Cerebellar nuclear complex (tissue), 1 donor: ENCODE data around the gene VEPH1.

ENCODE experiments used
- DNase-seq, 2 experiments: peaks; one replicate each; lab custom pipeline; 2025; lab: John Stamatoyannopoulos, UW

Gene VEPH1

DNA sequence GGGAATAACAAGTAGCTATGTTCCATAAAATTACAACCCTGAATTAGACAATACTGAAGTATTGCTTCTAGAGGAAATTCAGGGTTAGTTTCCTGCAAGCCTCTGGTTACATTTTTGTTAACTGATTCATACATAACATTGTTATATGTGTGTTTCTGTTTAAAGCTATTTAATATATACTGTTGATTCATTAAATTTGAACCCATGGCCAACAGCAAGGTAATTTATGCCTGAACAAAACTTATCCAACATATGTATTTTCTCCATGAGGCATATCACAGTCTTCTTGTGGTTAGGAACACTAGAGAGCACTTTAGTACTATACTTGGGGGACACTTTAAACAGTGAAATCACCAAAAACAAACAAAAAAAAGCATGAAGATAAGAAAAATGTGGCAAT, 114.2 kb downstream of the VEPH1 start:
- no peak for DNase-seq

DNA sequence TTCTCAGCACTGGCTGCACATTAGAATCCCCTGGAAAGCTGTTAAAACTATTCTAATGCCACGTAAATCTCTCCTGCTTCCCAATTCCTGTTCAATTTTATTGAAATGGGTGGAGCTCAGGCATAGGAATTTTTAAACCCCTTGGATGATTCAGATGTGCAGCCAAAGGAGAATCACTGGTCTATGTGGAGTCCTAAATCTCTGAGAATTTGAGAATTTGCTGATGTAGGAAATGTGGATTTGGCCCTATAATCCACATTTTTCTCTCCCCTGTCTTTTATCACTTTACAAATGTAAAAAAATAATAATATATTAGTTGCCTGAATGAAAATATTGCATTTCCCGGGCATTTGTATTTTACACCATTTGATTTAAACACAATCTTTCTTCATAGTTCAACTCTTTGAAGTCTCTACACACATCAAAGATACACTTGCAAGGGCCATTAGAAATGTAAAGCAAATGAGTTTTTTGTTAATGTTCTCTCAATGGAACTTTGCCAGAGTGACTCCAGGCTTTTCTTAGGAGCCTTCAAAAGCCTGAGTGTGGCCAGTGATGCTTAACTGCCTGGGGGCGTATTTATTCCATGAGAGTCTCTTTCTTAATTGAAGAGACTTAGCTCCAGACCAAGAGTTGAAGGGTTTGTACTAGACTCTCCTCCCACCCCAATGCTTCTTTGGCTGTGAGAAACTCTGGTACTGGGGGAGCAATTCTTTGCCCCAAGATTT, 115.3 kb downstream of the VEPH1 start:
- no peak for DNase-seq

DNA sequence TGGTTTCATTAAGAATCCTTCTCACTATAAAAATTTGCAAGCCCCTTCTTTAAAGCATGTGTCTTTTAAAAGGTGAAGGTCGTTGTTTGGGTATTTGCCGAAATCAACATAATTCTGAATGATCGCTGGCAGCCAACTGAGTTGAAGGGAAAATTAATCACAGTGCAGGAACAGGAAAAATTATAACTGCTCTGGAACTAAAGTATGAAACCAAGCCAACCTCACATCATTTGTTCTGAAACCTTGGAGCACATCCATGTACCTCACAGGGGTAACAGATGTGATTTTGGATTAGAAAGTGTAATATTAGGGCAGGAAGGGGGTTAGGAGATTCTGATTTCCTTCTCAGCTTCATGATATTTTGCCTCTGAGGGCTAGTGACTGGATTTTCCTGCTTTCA, 118.7 kb downstream of the VEPH1 start:
- DNase-seq, result no peak

DNA sequence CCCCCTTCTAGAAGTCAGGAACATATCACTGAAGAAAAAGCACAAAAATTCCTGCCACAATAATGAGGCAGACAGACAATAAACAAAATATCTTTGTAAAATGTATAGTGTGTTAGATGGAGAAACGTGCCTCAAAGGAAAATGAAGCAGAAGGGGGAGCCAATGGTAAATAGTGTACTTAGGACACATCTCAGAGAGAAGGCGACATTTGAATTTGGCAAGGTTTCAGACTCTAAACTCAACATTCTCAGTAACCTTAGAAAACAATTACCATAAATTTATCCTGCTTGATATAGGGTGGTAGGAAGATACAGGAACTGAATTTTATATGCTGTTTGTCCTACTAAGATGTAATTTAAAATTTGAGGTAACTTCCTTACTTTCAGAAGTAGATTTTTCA, 119.2 kb downstream of the VEPH1 start:
- DNase-seq, result no peak

DNA sequence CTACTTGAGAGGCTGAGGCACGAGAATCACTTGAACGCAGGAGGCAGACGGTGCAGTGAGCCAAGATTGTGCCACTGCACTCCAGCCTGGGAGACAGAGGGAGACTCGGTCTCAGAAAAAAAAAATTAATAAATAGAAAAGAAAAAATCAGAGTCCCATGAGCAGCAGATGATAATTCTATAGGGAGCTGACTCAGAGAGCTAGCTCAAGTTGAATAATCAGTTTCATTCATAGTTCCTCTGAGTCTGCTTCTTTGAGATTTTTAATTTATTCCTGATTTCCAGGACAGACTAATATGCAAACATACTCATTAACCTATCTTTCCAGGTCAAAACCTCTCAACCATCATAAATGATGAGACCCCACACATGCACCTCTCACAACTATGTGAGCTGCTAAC, 121.6 kb downstream of the VEPH1 start:
- no peak for DNase-seq

DNA sequence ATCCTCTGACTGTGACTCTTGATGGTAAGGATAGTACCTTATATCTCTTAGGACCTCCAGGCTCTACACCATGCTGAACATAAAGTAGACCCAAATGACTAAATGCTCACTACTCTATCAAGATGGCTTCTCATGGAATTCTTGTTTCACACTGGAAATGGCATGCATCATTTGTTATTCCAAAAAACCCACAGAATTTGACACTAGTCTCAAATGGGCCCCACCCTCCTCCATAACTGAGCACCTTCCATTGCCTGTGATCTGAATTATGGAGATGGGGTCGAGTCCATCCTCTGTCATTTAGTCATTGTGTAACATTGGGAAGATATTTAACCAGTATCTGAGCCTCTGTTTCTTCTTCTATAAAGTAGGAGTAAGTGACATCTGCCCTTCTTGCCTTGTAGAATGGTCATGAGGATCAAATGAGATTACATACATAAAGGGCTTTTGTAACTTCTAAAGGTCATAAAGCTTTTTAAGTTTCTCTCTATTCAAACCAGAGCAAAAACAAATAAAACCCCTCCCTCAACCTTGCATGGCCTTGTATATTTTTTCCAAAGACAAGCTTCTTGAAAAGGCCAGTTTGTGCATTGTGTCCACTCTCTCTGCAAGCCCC, 123.6 kb downstream of the VEPH1 start:
- no peak for DNase-seq

DNA sequence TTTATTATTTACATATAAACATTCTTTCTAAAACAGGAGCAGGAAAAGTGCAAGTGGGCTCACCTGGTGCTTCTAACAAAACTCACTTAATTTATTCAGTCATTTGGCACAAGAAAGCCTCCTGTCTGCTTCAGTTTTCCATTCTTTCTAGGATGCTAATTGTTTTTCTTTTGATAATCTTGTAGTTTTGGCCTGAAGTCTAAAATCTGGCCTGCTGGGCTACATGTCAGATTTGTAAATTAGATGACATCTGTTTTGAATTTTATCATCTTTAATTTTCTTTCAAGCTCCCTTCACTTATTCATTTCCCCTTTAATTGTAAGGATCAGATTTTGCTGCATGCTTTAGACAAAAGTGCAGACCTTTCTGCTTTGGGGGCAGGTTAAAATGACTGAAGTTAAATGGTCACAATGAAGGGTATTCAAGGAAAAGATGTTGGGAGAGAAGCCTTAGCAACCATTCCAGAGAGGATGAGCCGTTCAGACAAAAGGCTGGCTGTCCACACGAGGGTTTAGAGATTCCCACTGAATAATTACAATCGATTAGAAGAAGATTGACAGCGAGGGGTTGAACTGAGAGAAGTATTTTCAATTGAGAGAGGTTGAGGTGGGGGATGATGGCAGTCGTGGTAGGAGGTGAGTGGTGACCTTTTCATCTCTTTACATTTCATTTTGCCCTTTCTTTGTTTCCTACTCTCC, 126.5 kb downstream of the VEPH1 start:
- DNase-seq, result no peak

DNA sequence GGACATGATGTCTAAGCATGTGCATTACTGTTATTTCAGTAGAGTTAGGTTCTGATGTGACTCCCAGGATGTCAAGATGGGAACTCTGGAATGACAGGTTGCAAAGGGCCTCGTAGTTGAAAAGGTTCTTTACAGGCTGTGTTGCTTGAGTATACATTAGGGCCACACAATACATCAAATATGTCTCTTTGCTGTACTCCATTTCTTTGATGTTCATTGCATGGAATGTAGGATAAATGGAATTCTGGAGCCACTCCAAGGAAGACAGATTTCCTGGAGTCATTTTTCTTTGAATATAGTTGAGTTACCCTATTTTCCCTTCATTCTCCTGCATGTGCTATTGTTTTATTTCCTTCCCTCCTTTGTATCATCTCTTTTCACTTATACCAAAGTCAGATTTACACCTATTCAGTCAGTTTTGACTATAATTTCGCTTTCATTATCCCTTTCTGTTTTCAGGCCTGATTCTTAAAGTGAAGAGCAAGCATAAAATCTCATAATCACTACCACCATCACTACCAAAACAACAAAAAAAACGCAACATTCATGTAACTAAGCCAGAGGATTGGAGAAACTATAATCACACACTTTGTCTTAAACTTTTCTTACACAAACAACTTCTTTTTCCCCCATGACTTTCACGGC, 127.8 kb downstream of the VEPH1 start:
- DNase-seq, result no peak

DNA sequence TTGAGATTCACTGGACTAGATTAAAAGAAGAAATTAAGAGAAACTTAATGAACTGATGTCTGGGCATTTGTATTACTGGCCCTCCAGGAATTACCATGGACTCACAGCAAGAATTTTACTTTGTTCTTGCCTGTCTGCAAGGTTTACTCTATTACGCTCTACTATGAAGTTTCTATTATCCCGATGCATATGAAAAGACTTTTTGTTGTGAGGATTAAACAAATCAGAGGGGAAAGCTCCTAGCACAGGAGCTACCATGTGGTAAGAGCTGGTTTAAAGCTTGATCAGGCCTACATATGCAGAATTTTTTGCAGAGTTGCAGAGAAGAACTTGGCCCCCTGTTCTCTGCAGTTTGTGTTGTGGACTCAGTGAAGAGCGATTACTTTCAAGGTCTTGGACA, 128.3 kb downstream of the VEPH1 start:
- no peak for DNase-seq

DNA sequence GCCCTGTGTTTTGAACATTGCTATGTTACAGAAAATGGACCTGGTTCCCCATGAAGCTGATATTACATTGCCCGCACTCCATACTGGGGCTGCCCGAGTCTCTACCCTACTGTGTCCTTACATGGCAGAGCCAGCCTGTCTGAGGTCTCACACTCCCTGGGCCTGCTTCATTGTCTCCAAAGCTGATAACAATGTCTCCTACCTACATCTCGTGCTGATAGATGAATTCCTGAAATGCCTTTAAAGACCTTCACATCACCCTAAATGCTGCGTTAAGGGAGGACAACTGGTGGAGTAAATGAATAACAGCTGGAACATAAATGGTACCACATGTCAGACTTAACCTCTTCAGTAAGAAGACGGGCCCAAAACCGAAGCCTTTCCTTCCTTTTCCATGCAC, 129.4 kb downstream of the VEPH1 start:
- DNase-seq, result no peak

DNA sequence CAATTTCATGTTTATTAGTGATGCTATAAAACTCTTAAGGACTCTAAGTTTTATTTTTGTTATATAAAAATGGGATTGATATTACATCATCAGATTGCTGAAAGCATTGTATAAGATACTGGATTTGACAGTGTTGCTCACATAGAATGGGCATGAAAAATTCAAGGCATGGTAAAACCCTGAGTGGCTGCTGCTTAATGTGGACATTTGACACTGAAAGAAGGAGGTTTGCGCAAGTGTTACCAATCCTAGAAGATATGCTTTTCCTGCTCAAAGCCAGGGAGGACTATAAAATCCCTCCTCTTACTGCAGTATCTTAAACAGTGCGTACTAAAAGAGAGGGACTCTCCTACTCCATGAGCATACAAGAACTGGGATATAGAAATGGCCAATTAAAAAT, 132.3 kb downstream of the VEPH1 start:
- DNase-seq, result no peak

DNA sequence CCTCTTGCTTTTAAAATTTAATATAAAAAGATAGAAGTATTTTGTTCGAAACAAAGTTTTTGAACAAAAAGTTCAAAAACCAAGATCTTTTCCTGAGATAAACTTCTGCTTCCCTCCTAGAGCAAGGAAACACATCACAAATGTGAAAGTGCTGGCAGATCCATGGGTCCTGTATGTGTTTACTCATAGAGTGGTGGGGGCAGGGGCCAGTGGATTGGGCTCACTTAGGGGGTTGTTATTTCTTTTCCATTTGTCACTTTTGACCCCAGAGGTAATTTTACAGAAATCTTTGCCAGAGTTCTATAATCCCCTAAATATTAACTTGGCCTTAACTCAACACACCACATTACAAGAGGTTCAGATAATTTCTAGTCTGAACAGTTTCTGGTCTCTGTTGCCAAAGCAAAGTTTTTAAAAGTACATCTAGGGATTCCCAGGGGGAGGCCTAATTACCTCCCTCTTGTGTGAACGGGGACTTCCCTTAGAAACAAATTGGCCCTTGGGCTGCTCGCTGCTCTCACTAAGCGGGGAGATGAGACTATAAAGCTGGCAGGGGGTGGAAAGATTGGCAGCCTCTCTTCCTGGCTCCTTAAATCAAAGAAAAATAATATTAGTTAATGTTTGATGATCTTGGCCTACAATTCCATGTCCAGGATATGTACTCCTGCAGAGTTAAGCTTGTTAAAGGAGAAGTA, 133.3 kb downstream of the VEPH1 start:
- no peak for DNase-seq

DNA sequence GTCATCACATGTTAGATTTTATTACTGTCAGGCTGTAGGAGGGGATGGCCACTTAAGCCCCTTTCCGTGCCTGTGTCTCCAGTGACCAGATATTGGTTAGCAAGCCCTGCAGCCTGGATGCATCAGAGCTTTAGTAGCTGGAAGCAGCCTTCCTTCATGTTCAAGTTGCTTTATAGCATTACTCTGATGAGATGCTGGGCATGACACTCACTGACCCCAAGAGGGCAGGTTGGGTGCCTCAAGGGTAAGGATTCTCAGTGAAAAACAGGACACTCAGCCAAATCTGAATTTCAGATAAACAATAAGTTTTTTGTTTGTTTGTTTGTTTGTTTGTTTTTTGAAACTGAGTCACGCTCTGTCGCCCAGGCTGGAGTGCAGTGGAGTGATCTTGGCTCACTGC, 135.0 kb downstream of the VEPH1 start:
- no peak for DNase-seq

DNA sequence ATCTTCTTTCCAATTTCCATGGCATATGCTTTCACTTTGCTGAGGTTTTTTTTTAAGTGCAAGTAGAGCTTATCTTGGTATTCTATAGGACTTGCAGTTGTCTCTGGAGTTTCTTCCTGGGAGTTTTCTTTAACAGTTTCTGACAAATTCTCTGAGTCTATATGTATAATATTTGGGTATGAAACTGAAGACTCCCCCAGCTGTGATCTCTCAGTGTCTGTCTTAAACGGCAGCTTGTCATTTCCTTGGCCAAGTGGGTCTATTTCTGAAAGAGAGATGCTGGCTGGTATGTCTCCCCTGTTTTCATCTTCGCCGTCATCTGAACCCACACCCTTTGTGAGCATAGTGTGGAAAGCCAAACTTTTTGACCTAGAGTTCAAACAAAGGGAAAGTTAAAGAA, 139.8 kb downstream of the VEPH1 start:
- no peak for DNase-seq

DNA sequence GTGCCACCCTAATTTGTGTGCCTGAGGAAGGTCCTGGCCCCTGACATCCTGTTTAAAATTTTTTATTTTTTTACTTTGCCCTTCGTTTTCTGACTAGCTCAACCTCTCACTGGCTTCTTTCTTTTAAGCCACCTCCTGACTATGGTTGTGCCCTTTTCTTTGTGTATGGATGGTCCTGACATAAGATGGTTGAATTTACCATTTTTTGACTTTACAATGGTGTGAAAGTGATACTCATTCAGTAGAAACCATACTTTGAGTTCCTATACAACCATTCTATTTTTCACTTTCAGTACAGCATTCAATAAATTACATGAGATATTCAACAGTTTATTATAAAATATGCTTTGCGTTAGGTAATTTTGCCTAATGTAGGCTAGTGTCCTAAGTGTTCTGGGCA, 140.9 kb downstream of the VEPH1 start:
- DNase-seq, result no peak

DNA sequence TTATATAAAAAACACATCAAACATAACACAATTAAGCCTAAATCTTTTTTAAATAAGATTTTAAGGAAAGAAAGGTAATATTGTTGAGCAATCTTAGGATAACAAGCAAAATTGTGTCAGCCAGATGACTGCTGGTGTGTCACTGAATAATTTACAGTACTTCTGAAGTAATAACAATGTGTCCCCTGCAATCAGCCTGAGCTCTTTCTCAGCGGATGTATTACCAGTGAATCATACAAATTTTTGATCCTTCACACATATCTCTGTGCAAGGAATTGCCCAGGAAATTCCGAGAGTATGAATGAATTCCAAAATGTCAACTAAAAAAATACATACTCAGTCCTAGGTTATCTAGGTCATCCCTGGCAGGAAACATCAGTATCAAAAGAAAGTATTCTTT, 143.2 kb downstream of the VEPH1 start:
- no peak for DNase-seq

DNA sequence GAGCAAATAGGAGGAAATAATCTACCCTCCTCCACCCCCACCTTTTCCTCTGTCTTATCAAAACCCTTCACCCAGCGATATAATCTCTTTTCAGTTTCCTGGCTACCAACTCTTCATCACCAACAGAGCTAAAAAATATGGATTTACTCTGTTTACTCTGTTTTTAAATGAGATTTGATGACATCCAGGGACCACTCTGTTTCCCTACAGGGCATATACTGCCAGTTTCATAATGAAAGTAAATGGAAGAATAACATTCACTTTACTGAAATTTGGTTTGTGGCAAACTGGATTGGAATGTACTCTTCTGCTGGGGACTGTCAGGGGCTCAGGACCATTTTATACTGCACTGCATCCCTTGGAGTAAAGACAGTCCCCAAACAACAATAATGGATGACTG, 146.7 kb downstream of the VEPH1 start:
- DNase-seq, result no peak

DNA sequence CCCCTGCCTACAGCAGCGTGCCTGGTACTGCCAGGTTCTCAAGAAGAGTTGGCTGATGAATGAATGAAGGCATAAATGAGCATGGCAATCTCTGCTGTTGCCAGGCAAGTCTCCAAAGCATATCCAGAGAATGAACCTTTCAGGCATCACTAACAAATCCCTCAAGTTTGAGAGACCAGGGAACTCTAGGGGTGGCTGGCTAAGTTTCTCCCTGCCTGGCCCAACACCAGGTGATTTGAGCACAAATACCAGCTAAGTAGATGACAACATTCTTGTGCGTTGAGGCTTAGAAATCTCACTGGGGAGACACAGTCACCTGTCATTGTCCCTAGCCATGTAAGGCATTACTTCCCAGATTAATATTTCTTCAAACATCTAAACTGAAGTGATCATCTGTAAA, 147.9 kb downstream of the VEPH1 start:
- no peak for DNase-seq

DNA sequence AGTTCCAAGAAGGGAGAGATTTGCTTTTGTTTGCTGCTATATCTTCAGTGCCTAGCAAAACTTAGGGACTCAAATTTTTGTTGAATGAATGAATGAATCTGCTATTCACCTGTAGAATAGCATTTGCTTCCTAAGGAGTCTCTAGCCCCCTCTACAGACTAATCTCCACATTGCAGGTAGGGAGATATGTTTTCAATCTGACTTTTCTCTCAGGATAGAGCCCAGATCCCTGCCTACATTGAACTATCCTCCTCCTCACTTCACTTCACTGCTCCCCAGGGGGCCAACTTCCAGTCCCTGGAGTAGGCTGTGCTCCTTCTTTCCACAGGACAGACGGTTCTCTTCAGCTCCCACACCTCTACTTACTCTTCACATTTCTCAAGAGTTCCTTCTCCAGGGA, 148.5 kb downstream of the VEPH1 start:
- no peak for DNase-seq

DNA sequence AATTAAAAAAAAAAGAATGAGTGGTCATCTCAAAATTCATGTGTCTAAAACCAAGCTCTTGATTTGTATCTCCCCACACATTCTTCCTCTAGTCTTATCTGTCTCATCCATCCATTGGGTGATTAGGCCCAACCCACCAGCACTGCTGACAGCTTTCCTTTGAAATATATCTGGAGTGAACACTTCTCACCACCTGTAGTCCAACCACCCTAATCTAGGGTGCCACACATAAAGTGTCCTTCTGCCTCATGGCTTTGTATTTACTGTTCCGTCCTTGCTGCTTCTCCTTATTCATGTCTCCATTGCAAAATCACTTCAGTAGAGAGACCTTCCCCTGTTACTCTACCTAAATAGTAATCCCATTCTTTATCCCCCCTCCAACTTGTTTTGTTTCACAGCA, 149.0 kb downstream of the VEPH1 start:
- no peak for DNase-seq

DNA sequence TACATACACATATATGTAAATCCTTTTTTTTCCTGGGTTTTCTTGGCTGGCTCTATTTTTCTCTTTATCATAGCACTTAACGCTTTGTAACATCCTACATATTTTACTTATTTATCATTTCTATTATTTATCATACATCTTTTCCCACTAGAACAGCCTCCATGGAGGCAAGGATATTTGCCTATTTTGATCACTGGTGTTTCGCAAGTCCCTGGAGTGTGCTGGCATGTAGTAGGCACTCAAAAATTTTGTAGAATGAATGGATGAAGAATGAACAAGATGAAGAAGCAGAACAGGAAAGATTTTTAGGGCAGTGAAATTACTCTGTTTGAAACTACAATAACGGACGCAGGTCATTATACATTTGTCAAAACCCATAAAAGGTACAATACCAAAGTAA, 149.6 kb downstream of the VEPH1 start:
- DNase-seq, result no peak

DNA sequence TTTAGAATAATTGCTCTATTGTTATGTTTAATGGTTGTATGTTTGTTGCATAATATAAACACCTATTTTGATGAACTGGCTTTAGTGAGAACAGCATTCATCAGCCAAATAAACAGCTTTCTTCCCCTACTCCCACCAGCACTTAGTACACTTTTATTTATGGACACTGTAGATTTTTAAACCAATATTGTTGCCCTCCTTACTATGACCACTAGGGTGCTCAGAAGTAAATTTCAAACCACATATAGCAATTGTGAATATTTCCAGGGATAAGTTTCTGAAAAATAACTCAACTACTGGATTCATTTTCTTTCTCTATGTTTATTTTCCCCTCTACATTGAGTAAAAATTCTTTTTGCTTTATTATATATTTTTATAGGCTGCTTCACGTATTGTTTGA, 151.2 kb downstream of the VEPH1 start:
- DNase-seq, result no peak
